GM13976 (cell line): ENCODE data around the gene PDE4D.

Experiments
- DNase-seq: peaks from one replicate; pipeline ENCODE4 v3.0.0; 2012; ENCODE audit warnings: low spot score
- in situ Hi-C: fragments of 300-500 bp; cut with MboI; formaldehyde crosslinking; loops from one replicate; pipeline ENCODE4 v1.12.0; 2022; ENCODE audit warnings: low sequenced_read_pairs, mixed read lengths, inconsistent platforms; ENCODE audit not compliant: unreplicated experiment
- TF ChIP-seq, protein P1 (sequence below): IDR thresholded peaks from 2 replicates; pipeline ENCODE4 v1.5.1; 2012; ENCODE audit warnings: borderline replicate concordance, mild to moderate bottlenecking; ENCODE audit not compliant: insufficient read depth; ENCODE audit errors: extremely low read depth, missing control alignments, control extremely low read depth

PDE4D gene

GRCh38 chr5:59169081-59169767 lies 724.3 kb downstream of the PDE4D start:
- TF ChIP-seq, protein P1, sequence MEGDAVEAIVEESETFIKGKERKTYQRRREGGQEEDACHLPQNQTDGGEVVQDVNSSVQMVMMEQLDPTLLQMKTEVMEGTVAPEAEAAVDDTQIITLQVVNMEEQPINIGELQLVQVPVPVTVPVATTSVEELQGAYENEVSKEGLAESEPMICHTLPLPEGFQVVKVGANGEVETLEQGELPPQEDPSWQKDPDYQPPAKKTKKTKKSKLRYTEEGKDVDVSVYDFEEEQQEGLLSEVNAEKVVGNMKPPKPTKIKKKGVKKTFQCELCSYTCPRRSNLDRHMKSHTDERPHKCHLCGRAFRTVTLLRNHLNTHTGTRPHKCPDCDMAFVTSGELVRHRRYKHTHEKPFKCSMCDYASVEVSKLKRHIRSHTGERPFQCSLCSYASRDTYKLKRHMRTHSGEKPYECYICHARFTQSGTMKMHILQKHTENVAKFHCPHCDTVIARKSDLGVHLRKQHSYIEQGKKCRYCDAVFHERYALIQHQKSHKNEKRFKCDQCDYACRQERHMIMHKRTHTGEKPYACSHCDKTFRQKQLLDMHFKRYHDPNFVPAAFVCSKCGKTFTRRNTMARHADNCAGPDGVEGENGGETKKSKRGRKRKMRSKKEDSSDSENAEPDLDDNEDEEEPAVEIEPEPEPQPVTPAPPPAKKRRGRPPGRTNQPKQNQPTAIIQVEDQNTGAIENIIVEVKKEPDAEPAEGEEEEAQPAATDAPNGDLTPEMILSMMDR = no peak
- in situ Hi-C loops = no loop called here
- no peak for DNase-seq

DNA sequence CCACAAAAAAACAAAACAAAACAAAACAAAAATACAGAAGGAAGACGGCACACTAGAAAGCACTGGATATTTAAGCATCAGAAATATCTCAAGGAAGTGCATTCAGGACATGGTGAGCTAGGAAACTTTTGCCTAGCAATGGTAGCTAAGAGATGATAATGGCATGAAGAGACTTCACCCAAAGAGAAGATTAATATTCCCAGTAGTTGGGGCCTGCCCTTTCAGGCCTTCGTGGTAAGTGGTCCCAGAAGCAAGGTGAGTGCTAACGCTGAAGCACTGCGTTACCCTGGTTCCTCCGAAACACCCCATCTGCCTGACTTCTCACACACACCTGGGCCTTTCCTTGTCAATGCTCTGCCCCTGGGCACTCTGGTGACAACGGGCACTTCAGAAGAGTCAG lies 725.5 kb downstream of the PDE4D start:
- TF ChIP-seq, protein P1 = no peak
- in situ Hi-C loops = no loop called here
- DNase-seq = no peak

DNA sequence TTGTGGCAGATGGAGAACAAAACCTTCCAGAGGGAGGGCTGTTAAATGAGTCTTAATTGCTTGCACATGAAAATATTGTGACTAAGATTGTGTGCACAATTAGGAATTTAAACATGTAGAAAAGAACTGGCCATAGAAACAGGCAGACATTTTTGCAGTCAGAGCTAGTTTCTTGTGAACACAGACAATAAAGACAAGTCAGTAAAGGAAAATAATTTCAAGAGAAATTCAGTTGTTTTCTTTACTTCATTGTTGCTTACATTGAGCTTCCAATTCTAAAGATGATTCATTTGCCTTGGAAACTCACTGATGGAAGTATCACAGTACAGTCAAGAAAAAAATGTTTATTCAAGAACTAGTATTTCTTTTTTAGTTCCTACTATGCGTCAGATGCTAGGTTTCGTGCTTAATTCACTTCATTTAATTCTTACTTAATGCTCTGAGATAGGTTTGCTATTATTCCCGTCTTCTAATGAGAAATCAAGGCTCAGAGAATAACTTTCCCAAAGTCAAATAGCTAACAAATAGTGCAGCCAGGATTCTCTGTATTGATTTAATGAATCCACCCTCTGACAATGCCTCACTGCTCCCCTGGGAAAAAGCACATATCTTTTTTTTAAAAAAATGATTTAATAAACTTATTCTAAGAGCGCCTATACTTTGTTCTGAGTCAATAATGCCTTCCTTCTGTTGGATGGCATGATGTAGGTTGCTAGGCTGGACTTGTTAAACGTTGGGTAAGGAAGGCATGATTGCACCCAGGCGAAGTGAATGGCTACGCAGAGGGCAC lies 729.3 kb downstream of the PDE4D start:
- no peak for DNase-seq
- TF ChIP-seq, protein P1 = no peak
- in situ Hi-C loops = no loop called here

DNA sequence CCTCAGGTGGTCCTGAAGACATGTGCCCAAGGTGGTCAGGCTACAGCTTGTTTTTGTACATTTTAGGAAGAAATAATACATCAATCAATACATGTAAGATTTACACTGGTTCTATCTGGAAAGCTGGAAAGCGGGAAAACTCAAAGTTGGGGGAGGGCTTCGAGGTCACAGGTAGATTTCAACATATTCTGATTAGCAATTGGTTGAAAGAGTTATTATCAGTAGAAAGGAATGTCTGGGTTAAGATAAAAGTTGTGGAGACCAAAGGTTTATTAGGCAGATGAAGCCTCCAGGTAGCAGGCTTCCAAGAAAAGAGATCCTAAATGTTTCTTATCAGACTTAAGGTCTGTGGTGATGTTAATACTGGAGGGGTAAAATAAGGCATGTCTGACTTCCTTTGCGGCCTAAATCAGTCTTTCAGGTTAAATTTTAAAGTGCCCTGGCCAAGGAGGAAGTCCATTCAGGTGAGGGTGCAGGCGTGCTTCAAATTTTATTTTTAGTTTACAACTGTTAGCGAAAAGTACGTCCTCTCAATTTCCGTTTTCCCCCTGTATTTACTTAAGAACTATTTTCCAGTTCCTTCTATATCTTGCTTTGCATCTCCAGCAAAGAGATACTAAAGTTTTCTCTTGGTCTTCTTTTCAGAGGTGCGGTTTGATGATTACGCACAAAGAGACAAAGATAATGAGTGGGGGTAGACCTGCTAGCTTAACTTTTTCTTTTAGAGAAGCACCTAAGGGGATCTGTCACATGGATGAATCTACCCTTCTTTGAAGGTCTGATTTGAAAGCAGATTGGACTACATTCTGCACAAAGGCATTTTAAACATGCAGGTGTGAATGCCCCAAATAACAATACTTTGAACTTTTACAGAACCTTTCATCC lies 732.1 kb downstream of the PDE4D start:
- TF ChIP-seq, protein P1 = no peak
- DNase-seq = no peak
- in situ Hi-C loops = no loop called here

- in situ Hi-C loops = no loop called here
- DNase-seq = no peak
- TF ChIP-seq, protein P1 = no peak
Measured at GRCh38 chr5:59158637-59159391, 734.7 kb downstream of the PDE4D start.

- in situ Hi-C loops = no loop called here
- no peak for DNase-seq
- TF ChIP-seq, protein P1 = no peak
Measured at GRCh38 chr5:59158165-59158564, 735.4 kb downstream of the PDE4D start.
